ENCODE data around the gene PTGER2. TPM values are rescaled to one million over a fixed set of nuclear protein-coding genes. Genes with fewer than 3 reads are reported as not detected.

PTGER2 gene
- polyA plus RNA-seq, 1 donor (not counting 4 experiments of a cell fraction or from before 2014, with no cell fraction given) = 0.28 TPM

DNA sequence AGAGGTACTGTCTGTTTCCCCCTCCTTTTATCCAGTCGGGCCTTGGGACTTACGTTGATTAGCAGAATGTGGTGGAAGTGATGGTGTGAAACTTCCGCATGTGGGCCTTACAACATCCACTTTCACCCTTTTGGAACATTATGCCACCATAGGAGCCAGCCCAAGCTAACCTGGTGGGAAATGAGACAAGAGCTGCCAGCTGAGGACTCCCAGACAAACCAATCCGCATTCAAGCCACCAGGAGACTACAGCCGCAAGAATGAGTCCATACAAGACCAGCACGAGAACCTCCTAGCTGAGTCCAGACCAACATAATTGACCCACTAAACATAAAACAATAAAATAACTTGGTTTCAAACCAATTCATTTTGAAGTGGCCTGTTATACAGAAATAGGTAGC is 9.1 kb upstream of the PTGER2 start:
- no peaks in the 10 kb centered on the region for H3K79me2 ChIP-seq (ENCODE audit: control insufficient read depth, insufficient read depth, low read length)
- no peaks in the 10 kb centered on the region for H3K4me1 ChIP-seq (ENCODE audit: control insufficient read depth, extremely low read depth, insufficient read depth, low read length)
- no peaks in the 10 kb centered on the region for H4K20me1 ChIP-seq (ENCODE audit: control insufficient read depth, extremely low read depth, insufficient read depth, low read length)
- DNase-seq (ENCODE audit: low read depth, low spot score) = no peak
- H3K9ac ChIP-seq (ENCODE audit: control insufficient read depth, extremely low read depth, insufficient read depth, low read length) = no peak overlapping the region
- no peak overlapping the region for H3K4me3 ChIP-seq (ENCODE audit: control insufficient read depth in 2 of 3, extremely low read depth in 1 of 3, insufficient read depth in 2 of 3, low read depth in 1 of 3, low read length in 3 of 3)
- no peaks in the 10 kb centered on the region for H3K9me1 ChIP-seq (ENCODE audit: control insufficient read depth, extremely low read depth, insufficient read depth, low read length)
- FAIRE-seq = no peak
- no peak overlapping the region for H3K27ac ChIP-seq (ENCODE audit: control insufficient read depth, insufficient read depth, low read length)
- no peak overlapping the region for H2AFZ ChIP-seq (ENCODE audit: control insufficient read depth, low read length)
- no peaks in the 10 kb centered on the region for H3K36me3 ChIP-seq (ENCODE audit: control insufficient read depth in 2 of 2, extremely low read depth in 1 of 2, insufficient read depth in 2 of 2, low read length in 2 of 2)
- H3K27me3 ChIP-seq (ENCODE audit: control insufficient read depth, extremely low read depth, insufficient read depth, low read length) = peaks cover 4% of the 10 kb centered on the region
- dilution Hi-C loops (cut with MboI; ENCODE audit: extremely low pct_ligation_motif_present, low sequenced_read_pairs) = no loop called here
- TF ChIP-seq EZH2 (IDR thresholded peaks at IDR 0.05; ENCODE audit: low read length) = no peak
- TF ChIP-seq, protein P1, sequence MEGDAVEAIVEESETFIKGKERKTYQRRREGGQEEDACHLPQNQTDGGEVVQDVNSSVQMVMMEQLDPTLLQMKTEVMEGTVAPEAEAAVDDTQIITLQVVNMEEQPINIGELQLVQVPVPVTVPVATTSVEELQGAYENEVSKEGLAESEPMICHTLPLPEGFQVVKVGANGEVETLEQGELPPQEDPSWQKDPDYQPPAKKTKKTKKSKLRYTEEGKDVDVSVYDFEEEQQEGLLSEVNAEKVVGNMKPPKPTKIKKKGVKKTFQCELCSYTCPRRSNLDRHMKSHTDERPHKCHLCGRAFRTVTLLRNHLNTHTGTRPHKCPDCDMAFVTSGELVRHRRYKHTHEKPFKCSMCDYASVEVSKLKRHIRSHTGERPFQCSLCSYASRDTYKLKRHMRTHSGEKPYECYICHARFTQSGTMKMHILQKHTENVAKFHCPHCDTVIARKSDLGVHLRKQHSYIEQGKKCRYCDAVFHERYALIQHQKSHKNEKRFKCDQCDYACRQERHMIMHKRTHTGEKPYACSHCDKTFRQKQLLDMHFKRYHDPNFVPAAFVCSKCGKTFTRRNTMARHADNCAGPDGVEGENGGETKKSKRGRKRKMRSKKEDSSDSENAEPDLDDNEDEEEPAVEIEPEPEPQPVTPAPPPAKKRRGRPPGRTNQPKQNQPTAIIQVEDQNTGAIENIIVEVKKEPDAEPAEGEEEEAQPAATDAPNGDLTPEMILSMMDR (optimal IDR thresholded peaks at IDR 0.05 in 1 of 3, IDR thresholded peaks at IDR 0.05 in 1 of 3, conservative IDR thresholded peaks at IDR 0.05 in 1 of 3; ENCODE audit: extremely low read depth in 1 of 3, insufficient read depth in 2 of 3, low read length in 3 of 3) = no peak
- H3K4me2 ChIP-seq (ENCODE audit: control insufficient read depth, extremely low read depth, insufficient read depth, low read depth, low read length) = no peak overlapping the region
- H3K9me3 ChIP-seq (ENCODE audit: control insufficient read depth, low read depth, low read length) = no peaks in the 10 kb centered on the region

DNA sequence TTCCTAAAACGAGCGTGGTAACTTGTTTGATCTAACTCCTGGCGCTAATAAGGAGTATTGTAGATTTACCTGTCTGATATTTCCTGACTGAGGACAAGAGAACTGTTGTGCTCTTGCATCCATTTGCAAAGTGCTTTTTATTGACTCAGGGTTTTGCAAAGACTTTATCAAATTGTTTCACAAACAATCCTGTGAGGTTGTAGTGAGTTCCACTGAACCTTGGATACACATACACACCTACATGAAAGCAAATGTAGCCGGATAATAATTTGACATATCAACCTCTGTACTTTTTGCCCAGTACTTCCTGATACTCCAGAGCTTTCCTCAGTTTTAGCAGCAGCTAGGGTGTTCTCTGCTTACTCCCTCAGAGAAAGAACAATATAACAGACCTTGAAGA is 6.7 kb upstream of the PTGER2 start:
- Histone ChIP-seq H3K4me1 (ENCODE audit: control insufficient read depth, extremely low read depth, insufficient read depth, low read length) (no peaks in the 10 kb centered on the region), H3K9me3 (ENCODE audit: control insufficient read depth, low read depth, low read length) (no peaks in the 10 kb centered on the region), H3K36me3 (ENCODE audit: control insufficient read depth in 2 of 2, extremely low read depth in 1 of 2, insufficient read depth in 2 of 2, low read length in 2 of 2) (no peaks in the 10 kb centered on the region), H3K27me3 (ENCODE audit: control insufficient read depth, extremely low read depth, insufficient read depth, low read length) (peaks cover 4% of the 10 kb centered on the region), H3K9ac (ENCODE audit: control insufficient read depth, extremely low read depth, insufficient read depth, low read length) (no peak overlapping the region), H3K27ac (ENCODE audit: control insufficient read depth, insufficient read depth, low read length) (no peak overlapping the region), H3K4me2 (ENCODE audit: control insufficient read depth, extremely low read depth, insufficient read depth, low read depth, low read length) (no peak overlapping the region), H2AFZ (ENCODE audit: control insufficient read depth, low read length) (no peak overlapping the region), H4K20me1 (ENCODE audit: control insufficient read depth, extremely low read depth, insufficient read depth, low read length) (no peaks in the 10 kb centered on the region), H3K4me3 (ENCODE audit: control insufficient read depth in 2 of 3, extremely low read depth in 1 of 3, insufficient read depth in 2 of 3, low read depth in 1 of 3, low read length in 3 of 3) (no peak overlapping the region), H3K9me1 (ENCODE audit: control insufficient read depth, extremely low read depth, insufficient read depth, low read length) (no peaks in the 10 kb centered on the region), H3K79me2 (ENCODE audit: control insufficient read depth, insufficient read depth, low read length) (no peaks in the 10 kb centered on the region)
- DNase-seq (ENCODE audit: low read depth, low spot score) = no peak
- TF ChIP-seq EZH2 (IDR thresholded peaks at IDR 0.05; ENCODE audit: low read length) = no peak
- TF ChIP-seq, protein P1 (optimal IDR thresholded peaks at IDR 0.05 in 1 of 3, IDR thresholded peaks at IDR 0.05 in 1 of 3, conservative IDR thresholded peaks at IDR 0.05 in 1 of 3; ENCODE audit: extremely low read depth in 1 of 3, insufficient read depth in 2 of 3, low read length in 3 of 3) = no peak
- no peak for FAIRE-seq
- dilution Hi-C loops (cut with MboI; ENCODE audit: extremely low pct_ligation_motif_present, low sequenced_read_pairs) = no loop called here

Measured in keratinocyte (primary cell).